ENCODE data around the gene CETP.

- TF ChIP-seq POLR2A (IDR thresholded peaks at IDR 0.05; ENCODE audit: control extremely low read depth in 1 of 2, low read depth in 2 of 2, low read length in 2 of 2) (no peak), CTCF (IDR thresholded peaks at IDR 0.05; ENCODE audit: control extremely low read depth in 1 of 3, insufficient read depth in 1 of 3, low read depth in 1 of 3, low read length in 3 of 3) (no peak)
These were observed 68.7 kb downstream of the CETP start for GRCh38 chr16:57030346-57030902.
